Fibroblast of skin of abdomen (primary cell): ENCODE data around the gene HNRNPL.
"Not testable (repeated sequence)": the region's sequence is repeated elsewhere in the genome, so short reads cannot be mapped to it uniquely, and the experiment has no call there.

Experiments
- DNase-seq: peaks from one replicate; pipeline ENCODE4 v3.0.0-alpha.2; 2013

The HNRNPL gene

GRCh38 chr19:38869836-38870607 lies 20.2 kb upstream of the HNRNPL start:
- peak; percentile 63 for DNase-seq

DNA sequence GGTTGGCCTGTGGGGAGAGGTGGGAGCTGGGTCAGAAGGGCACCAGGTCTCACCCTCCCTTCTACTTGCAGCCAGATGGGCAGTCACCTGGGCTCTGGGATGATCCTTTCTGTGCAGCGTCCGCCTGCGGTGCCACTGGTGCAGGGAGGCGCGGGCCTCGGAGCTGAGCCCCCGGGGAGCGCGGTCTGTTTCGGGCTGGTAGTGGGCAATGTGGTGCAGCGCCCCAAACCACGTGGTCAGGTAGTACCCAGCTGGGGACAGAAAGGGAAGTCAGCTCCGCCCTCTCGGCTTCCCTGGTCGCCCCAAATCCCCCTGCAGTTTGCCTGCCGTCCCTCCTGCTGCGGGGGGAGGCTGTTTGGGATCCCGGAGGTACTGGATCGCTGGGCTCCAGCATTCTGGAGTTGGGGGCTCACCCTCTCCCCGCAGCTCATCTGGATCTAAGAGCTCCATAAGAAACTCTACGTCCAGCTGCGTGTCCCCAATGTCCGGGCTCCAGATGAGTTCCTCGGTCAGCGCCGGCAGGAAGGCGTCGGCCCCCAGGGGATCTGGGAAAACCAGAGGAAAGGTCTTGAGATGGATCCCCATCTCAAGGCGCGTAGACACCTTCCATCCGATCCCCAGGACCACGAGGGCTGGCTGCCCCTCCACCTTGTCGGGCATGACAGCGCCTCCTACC lies 19.5 kb upstream of the HNRNPL start:
- DNase-seq: no peak

GRCh38 chr19:38868551-38868950 lies 18.8 kb upstream of the HNRNPL start:
- DNase-seq: no peak

DNA sequence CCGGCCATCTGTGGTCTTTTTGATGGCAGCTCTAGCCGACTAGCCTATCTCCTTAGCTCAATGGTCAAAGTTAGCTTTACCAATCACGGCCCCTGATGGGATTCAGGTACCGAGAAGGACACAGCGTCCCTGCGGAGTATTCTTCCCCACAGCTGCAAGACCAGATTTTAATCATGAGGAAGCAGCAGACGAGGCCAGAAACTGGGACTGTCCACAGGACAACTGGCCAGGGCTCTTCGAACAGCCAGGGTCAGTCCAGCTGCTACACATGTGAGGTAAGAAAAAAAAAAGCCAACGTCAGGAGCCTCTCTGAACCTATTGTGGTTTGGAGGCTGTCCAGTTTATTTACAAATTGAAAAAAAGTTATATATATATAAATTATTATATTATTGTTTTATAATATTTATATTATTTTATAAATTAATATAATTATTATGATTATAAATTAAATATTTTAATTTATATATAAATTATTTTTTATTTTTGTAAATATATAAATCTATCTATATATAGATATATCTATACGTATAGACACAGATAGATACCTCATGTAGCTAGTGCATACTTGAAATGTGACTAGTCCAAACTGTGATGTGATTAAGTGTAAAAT lies 17.5 kb upstream of the HNRNPL start:
- no peak for DNase-seq

DNA sequence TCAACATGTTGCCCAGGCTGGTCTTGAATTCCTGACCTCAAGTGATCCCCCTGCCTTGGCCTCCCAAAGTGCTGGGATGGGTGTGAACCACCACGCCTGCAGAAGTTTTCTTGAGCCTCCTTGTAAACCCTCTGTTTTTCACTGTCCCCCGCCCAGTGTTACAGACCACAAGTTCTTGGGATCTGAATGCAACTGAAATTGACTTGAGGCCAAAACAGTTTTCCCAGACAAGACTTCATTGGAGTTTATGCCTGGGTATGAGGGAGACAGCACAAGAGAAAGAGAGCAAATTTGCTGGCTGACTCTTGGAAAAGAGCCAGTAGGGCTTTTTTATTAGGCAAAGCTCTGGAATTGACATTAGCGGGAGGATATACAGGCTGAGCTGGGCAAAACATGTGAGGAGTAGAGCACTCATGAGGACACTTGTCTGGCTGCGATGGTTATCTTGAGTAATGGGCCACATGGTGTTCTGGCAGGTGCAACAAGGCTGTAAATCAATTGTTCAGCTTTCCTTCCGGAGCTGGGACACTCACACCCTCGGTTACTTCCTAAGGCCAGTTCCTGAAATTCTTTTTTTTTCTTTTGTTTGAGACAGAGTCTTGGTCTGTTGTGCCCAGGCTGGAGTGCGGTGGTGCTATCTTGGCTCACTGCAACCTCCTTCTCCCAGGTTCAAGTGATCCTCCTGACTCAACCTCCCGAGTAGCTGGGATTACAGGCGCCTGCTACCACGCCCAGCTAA lies 12.7 kb upstream of the HNRNPL start:
- DNase-seq: peak; percentile 47

- DNase-seq: no peak
Measured at GRCh38 chr19:38861368-38861767, 11.6 kb upstream of the HNRNPL start.

DNA sequence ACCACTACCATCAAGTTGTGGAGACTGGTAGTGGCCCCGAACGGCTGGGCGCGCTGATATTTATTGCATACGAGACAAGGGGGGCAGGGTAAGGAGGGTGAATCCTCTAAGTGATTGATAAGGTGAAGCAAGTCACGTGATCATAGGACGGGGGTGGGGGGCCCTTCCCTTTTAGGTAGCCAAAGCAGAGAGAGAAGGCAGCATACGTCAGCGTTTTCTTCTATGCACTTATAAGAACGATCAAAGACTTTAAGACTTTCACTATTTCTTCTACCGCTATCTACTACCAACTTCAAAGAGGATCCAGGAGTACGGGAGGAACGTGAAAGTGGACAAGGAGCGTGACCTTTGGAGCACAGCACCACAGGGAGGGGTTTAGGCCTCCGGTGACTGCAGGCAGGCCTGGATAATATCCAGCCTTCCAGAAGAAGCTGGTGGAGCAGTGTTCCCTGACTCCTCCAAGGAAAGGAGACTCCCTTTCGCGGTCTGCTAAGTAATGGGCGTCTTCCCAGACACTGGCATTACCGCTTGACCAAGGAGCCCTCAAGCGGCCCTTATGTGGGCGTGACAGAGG lies 9.9 kb upstream of the HNRNPL start:
- not testable (repeated sequence) for DNase-seq

GRCh38 chr19:38856813-38857212 lies 7.0 kb upstream of the HNRNPL start:
- DNase-seq: no peak

DNA sequence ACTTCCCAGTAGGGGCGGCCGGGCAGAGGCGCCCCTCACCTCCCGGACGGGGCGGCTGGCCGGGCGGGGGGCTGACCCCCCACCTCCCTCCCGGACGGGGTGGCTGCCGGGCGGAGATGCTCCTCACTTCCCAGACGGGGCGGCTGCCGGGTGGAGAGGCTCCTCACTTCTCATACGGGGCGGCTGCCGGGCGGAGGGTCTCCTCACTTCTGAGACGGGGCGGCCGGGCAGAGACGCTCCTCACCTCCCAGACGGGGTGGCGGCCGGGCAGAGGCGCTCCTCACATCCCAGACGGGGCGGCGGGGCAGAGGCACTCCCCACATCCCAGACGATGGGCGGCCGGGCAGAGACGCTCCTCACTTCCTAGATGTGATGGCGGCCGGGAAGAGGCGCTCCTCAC lies 6.0 kb upstream of the HNRNPL start:
- not testable (repeated sequence) for DNase-seq

GRCh38 chr19:38854961-38855360 lies 5.2 kb upstream of the HNRNPL start:
- not testable (repeated sequence) for DNase-seq

GRCh38 chr19:38853214-38853613 lies 3.4 kb upstream of the HNRNPL start:
- DNase-seq: no peak

DNA sequence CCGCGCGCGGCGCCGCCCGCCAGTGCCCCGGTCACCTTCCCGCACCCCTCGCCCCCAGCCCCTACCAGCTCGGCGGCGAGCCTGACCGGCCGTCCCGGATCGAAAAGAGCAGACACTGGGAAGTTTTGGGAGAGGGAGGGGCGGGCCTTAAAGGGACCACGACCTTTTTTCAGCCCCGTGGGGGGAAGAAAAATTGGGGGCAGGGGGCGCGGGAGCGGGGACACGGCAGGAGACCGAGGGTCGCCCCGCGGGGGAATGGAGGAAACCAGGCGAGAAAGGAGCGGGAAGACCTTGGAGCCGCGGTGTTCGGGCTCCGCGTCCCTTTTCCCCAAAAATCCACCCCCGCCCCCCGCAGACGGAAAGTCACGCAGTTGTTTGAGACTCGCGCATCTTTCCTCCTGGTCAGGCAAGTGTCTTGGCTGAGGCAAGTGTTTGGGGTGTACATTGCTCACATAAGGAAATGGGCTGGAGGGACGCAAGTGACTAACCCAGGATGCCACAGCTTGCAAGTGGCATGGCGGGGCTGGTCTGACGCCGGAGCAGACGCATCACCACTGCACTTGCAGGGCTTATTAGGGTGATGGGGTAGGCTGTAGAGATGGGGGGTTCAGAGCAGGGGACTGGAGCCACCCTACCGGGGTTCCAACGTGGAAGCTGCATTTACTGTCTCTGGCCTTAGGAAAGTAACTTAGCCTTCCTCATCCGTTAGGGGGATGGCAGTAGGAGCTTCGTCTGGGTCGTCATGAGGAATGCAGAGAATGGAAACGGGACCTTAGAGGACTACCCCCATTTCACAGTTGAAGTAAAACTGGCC lies 2.7 kb upstream of the HNRNPL start:
- peak; percentile 57 for DNase-seq

DNA sequence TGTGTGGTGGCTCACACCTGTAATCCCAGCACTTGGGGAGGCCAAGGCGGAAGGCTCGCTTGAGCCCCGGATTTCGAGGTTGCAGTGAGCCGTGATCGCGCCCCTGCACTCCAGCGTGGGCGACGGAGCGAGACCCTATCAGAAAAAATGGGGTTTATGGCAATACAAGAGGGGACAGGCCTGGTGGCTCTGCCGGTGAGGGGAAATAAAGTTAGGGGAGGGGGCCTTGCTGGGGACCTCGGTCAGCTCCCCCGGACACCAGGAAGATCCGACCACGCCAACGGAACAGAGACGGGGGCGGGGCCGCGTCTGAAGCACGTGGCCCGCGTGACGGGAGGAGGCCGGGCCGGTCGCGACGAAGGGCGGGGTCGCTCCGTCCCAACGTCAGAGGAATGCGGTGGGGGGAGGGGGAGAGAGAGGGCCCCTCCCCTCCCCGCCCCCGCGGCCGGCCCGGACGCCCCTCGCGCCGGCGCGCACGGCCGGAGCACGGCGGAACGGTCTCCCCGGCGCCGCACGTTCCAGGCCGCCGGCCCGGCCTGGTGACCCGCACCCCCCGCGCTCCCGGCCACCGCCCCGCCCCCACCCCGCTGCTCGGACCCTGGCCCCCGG lies 1.9 kb upstream of the HNRNPL start:
- peak; percentile 94 for DNase-seq

DNA sequence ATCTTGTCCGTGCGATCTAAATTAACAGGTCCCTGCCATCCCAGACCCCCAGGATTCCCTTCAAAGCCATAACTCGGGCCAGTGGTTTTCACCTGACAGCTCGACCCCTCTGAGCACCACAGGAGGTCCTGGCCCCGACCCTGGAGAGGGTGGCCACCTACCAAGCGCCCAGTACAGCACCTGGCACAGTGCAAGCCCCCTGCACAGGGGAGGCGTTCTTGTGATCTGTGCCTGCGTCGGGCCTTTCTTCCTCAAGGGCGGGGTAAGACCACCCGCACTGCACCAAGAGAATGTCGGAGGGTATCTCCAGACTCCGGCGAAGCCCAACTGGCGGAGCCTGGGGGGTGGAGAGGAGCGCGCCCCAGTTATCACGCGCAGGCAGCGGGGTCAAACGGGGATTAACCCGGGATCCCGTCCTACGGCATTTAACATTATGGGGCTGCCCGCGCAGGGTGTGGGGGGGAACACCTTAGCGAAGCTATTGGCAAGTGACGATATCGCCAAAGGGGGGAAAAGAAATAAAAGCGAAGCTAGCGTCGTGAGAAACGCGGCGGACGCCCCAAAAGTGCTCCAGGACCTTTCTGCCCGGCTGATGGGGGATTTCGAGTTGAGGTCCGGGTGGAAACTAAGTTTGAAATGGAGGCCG lies 1.3 kb upstream of the HNRNPL start:
- no peak for DNase-seq

- peak; percentile 100 for DNase-seq
Measured at GRCh38 chr19:38850436-38850975, 720 bp upstream of the HNRNPL start.

- DNase-seq: peak; percentile 96
Measured at GRCh38 chr19:38849147-38849859, 483 bp downstream of the HNRNPL start.

DNA sequence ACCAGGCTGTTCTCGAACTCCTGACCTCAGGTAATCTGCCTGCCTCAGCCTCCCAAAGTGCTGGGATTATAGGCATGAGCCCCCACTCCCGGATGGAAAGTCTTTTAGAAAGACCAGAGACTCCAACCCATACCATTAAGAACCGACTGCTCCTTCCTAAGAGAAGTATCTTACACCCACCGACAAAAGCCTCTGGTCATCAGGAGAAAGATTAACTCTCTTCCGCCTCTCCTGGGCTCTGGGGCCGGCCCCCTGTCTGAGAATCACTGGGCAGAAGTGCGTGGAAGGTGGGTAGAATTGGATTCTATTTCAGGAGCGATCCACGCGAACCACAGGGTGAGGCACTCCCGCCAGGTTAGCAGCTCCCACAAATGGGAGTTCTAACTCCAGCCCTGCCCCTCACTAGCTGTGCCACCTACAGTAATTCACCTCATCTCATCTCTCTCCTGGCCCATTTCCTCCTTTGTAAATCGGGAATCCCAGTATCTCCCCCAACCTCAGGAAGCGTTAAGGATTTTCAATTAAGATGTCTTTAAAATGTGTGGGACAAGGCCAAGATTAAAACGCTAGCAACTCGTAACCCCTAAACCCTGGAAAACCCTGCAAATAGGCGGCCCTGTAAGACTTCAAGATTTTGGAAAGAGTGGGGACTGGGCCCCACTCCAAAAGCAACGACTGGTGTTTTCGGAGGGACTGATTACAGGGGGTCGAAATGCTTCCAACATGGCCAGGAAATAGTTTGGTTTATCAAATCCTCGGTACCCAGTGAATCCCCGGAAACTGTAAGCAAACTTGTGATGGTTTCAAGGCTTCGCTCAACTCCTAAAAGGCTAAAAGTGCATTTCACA lies 1.3 kb downstream of the HNRNPL start:
- DNase-seq: no peak

- no peak for DNase-seq
Measured at GRCh38 chr19:38846097-38846496, 3.7 kb downstream of the HNRNPL start.
